ENCODE measurements around the gene INHBA.

Gene INHBA

GRCh38 chr7:41685684-41686083 is 17.2 kb downstream of the INHBA start:
- no peak for DNase-seq

GRCh38 chr7:41682422-41682821 is 20.5 kb downstream of the INHBA start:
- DNase-seq, result no peak

GRCh38 chr7:41679566-41679965 is 23.3 kb downstream of the INHBA start:
- no peak for DNase-seq

GRCh38 chr7:41674505-41675023 is 28.3 kb downstream of the INHBA start:
- no peak for DNase-seq

- no peak for DNase-seq
Observed at GRCh38 chr7:41661596-41661995, 41.3 kb downstream of the INHBA start.

GRCh38 chr7:41659539-41659938 is 43.4 kb downstream of the INHBA start:
- DNase-seq, result no peak

- DNase-seq, result no peak
Observed at GRCh38 chr7:41656366-41656765, 46.5 kb downstream of the INHBA start.

GRCh38 chr7:41655426-41655825 is 47.5 kb downstream of the INHBA start:
- no peak for DNase-seq

GRCh38 chr7:41652267-41652666 is 50.6 kb downstream of the INHBA start:
- DNase-seq, result no peak

- DNase-seq, result no peak
Observed at GRCh38 chr7:41648501-41648900, 54.4 kb downstream of the INHBA start.

- no peak for DNase-seq
Observed at GRCh38 chr7:41643616-41644015, 59.3 kb downstream of the INHBA start.

GRCh38 chr7:41641665-41642014 is 61.2 kb downstream of the INHBA start:
- no peak for DNase-seq

GRCh38 chr7:41641011-41641664 is 61.8 kb downstream of the INHBA start:
- DNase-seq, result no peak

GRCh38 chr7:41640487-41640886 is 62.4 kb downstream of the INHBA start:
- no peak for DNase-seq

GRCh38 chr7:41637049-41637448 is 65.8 kb downstream of the INHBA start:
- DNase-seq, result no peak

Data from activated CD8-positive, alpha-beta memory T cell treated with anti-CD3 and anti-CD28 coated beads, Interleukin-2, amount 50 U/mL, for 48 hours (primary cell).